HAP-1 (cell line): ENCODE data around the gene ABCE1.
A peak's percentile ranks its signal among the peaks of the same experiment; 100 is the strongest.
"Not testable (repeated sequence)": the region's sequence is repeated elsewhere in the genome, so short reads cannot be mapped to it uniquely, and the experiment has no call there.

ENCODE experiments used
- DNase-seq, 2 experiments: peaks; one replicate each; pipeline ENCODE4 v3.0.0-alpha.2; 2016 to 2020; ENCODE audit warnings: low spot score in 2 of 2
- H3K27me3 ChIP-seq: fragments of 250-450 bp; sonication (Bioruptor Pico); 2 replicates; pipeline ENCODE4 v1.5.1; 2020; ENCODE audit warnings: low read depth, mild to moderate bottlenecking, moderate library complexity
- H3K36me3 ChIP-seq: fragments of 250-450 bp; sonication (Bioruptor Pico); replicated peaks from 2 replicates; pipeline ENCODE4 v1.5.1; 2020; ENCODE audit warnings: mild to moderate bottlenecking
- H3K4me1 ChIP-seq: fragments of 250-450 bp; sonication (Bioruptor Pico); 2 replicates; pipeline ENCODE4 v1.5.1; 2020; ENCODE audit warnings: mild to moderate bottlenecking
- H3K4me3 ChIP-seq: fragments of 250-450 bp; sonication (Bioruptor Pico); 2 replicates; pipeline ENCODE4 v1.5.1; 2020; ENCODE audit warnings: mild to moderate bottlenecking, moderate library complexity
- H3K9me3 ChIP-seq: fragments of 250-450 bp; sonication (Bioruptor Pico); 2 replicates; pipeline ENCODE4 v1.5.1; 2020; ENCODE audit warnings: mild to moderate bottlenecking, moderate library complexity
- in situ Hi-C: fragments of 300-500 bp; cut with MboI; formaldehyde crosslinking; loops from 3 replicates; pipeline ENCODE4 v1.14.3; 2020; ENCODE audit warnings: low sequenced_read_pairs, inconsistent platforms, mixed read lengths

The ABCE1 gene

DNA sequence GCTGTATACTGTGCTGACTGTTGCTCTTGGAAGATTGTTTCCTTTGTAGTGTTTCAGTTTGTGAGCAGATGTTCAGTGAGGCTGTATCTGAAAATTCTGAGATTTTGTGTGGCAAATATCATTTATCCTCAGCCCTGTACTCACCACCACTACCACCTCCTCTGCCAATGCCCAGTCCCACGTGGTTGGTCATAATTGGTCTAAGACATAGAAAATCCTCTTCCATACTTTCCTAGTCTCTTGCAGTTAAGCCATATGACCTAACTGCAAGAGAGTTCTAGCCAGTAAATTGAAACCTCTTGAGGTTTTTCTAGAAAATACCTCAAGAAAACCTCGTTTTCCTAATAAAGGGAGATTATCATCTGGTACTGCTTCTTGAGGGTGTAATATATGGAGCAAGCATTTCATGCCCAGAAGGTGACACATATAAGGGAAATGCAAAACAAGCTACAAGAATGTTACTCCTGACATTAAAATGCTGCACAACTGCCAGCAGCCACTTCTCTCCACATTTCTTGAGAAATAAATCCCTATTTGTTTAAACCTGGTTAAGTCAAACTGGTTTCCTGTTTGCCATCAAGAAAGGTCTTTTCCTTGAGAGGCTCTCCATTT, 32.8 kb downstream of the ABCE1 start:
- DNase-seq = no peak
- in situ Hi-C loops = no loop called here
- no peaks in the 10 kb centered on the region for H3K9me3 ChIP-seq
- H3K36me3 ChIP-seq = peaks cover 46% of the 10 kb centered on the region
- H3K4me1 ChIP-seq = peaks cover 5% of the 10 kb centered on the region
- no peaks in the 10 kb centered on the region for H3K27me3 ChIP-seq
- H3K4me3 ChIP-seq = no peak overlapping the region

- Histone ChIP-seq H3K36me3 (peaks cover 37% of the 10 kb centered on the region), H3K4me3 (no peak overlapping the region), H3K9me3 (no peaks in the 10 kb centered on the region), H3K27me3 (no peaks in the 10 kb centered on the region), H3K4me1 (peaks cover 8% of the 10 kb centered on the region)
- in situ Hi-C loops = no loop called here
- DNase-seq = no peak
Measured at GRCh38 chr4:145131848-145132247, 33.7 kb downstream of the ABCE1 start.

GRCh38 chr4:145132511-145133098, 34.5 kb downstream of the ABCE1 start:
- in situ Hi-C loops = no loop called here
- Histone ChIP-seq H3K4me1 (peaks cover 8% of the 10 kb centered on the region), H3K9me3 (no peaks in the 10 kb centered on the region), H3K4me3 (no peak overlapping the region), H3K27me3 (no peaks in the 10 kb centered on the region), H3K36me3 (peaks cover 31% of the 10 kb centered on the region)
- no peak for DNase-seq

DNA sequence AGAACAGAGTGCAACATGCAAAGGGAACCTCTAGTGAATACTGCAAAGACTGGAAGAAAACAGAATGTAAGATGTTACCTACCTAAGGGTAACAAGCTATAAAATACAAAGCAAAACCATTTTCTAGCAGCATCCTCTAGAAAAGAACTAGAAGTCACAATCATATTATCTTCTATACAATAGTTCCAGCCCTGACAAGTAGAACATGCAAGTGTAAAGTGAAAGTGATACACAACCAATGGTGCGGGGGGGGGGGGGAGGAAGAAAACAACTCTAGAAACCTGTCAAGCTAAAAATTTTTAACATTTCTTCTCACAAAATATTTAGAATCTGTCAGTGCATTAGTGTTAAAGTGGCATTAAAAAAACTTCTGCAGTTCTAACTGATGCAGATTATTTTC, 38.1 kb downstream of the ABCE1 start:
- H3K4me1 ChIP-seq, DNase-seq, H3K4me3 ChIP-seq, H3K27me3 ChIP-seq, H3K9me3 ChIP-seq, in situ Hi-C loops: not testable (repeated sequence)
- H3K36me3 ChIP-seq = peaks cover 44% of the 10 kb centered on the region

- Histone ChIP-seq H3K27me3 (no peaks in the 10 kb centered on the region), H3K4me1 (no peaks in the 10 kb centered on the region), H3K36me3 (peaks cover 72% of the 10 kb centered on the region), H3K9me3 (no peaks in the 10 kb centered on the region), H3K4me3 (no peak overlapping the region)
- in situ Hi-C loops = no loop called here
- no peak for DNase-seq
Measured at GRCh38 chr4:145148980-145149379, 50.9 kb downstream of the ABCE1 start.

GRCh38 chr4:145153181-145153903, 55.2 kb downstream of the ABCE1 start:
- Histone ChIP-seq H3K4me1 (peaks cover 10% of the 10 kb centered on the region), H3K36me3 (peaks cover 57% of the 10 kb centered on the region), H3K9me3 (no peaks in the 10 kb centered on the region), H3K4me3 (no peak overlapping the region), H3K27me3 (no peaks in the 10 kb centered on the region)
- in situ Hi-C loops = no loop called here
- DNase-seq = no peak

- Histone ChIP-seq H3K9me3 (no peaks in the 10 kb centered on the region), H3K27me3 (no peaks in the 10 kb centered on the region), H3K36me3 (peaks cover 58% of the 10 kb centered on the region), H3K4me3 (no peak overlapping the region), H3K4me1 (peaks cover 10% of the 10 kb centered on the region)
- DNase-seq = no peak
- in situ Hi-C loops = no loop called here
Measured at GRCh38 chr4:145153904-145154298, 55.8 kb downstream of the ABCE1 start.

DNA sequence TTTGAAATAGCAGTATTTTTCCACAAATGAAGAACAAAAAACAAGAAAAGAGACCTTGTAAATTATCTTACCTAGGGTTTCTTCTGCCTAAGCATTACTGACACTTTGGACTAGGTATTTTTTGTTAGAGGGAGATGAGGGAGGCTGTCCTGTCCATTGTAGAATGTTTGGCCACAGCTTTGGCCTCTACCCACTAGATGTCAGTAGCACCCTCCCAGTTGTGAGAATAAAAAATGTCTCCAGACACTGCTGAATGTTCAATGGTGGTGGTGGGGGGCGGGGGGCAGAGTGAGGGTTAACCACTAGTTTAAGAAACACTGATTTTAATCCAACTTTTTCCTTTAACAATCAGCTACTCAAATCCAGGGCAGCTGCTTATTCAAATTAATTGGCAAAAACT, 56.5 kb downstream of the ABCE1 start:
- Histone ChIP-seq H3K27me3 (no peaks in the 10 kb centered on the region), H3K4me3 (no peak overlapping the region), H3K36me3 (peaks cover 58% of the 10 kb centered on the region), H3K4me1 (peaks cover 10% of the 10 kb centered on the region), H3K9me3 (no peaks in the 10 kb centered on the region)
- DNase-seq = peak in 1 of 2 experiments; percentile 29
- in situ Hi-C loops = no loop called here

GRCh38 chr4:145155268-145155870, 57.3 kb downstream of the ABCE1 start:
- Histone ChIP-seq H3K4me3 (no peak overlapping the region), H3K36me3 (peaks cover 57% of the 10 kb centered on the region), H3K27me3 (no peaks in the 10 kb centered on the region), H3K9me3 (no peaks in the 10 kb centered on the region), H3K4me1 (peaks cover 10% of the 10 kb centered on the region)
- in situ Hi-C loops = no loop called here
- no peak for DNase-seq

- DNase-seq = no peak
- in situ Hi-C loops = no loop called here
- Histone ChIP-seq H3K9me3 (no peaks in the 10 kb centered on the region), H3K27me3 (no peaks in the 10 kb centered on the region), H3K4me1 (peaks cover 10% of the 10 kb centered on the region), H3K4me3 (no peak overlapping the region), H3K36me3 (peaks cover 60% of the 10 kb centered on the region)
Measured at GRCh38 chr4:145156986-145157385, 58.9 kb downstream of the ABCE1 start.

DNA sequence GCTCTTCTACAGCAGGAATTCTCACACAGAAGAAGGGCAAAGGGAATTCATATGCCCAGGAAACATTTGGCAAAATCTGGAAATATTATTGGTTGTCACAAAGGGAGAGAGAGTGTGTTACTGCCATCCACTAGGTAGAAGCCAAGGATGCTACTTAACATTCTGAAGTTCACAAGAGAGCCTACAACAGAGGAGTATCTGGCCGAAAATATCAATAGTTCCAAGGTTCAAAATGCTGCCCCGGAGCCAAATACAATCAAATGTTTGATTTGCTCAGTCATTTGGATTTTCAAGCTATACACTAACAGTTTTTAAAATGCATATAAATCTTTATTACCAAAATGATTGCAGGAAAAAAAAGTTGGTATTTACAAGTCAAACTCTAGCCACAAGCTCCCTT, 63.4 kb downstream of the ABCE1 start:
- H3K9me3 ChIP-seq = no peaks in the 10 kb centered on the region
- H3K27me3 ChIP-seq = no peaks in the 10 kb centered on the region
- no peak overlapping the region for H3K4me3 ChIP-seq
- in situ Hi-C loops = no loop called here
- H3K4me1 ChIP-seq = no peaks in the 10 kb centered on the region
- DNase-seq = no peak
- peaks cover 66% of the 10 kb centered on the region for H3K36me3 ChIP-seq

DNA sequence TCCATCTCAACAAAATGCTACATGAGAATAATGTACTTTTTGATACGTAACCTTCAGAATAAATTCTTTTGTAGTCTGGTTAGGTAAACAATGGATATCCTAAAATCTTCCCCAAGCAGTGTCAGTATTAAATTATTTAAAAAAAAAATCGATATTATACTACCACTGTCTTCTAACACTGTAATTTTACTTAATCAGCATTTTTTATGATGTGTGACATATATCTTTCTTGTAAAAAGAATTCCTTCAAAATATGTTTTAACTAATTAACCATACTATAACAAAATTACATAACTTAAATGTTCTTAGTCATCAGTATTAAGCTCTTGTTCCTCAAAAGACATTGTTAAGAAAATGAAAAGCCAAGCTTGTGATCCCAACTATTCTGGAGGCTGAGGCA, 69.8 kb downstream of the ABCE1 start:
- no peaks in the 10 kb centered on the region for H3K27me3 ChIP-seq
- in situ Hi-C loops = no loop called here

GRCh38 chr4:145168581-145169187, 70.6 kb downstream of the ABCE1 start:
- DNase-seq = no peak
- in situ Hi-C loops = no loop called here
- Histone ChIP-seq H3K4me3 (no peak overlapping the region), H3K9me3 (no peaks in the 10 kb centered on the region), H3K27me3 (no peaks in the 10 kb centered on the region), H3K36me3 (peaks cover 56% of the 10 kb centered on the region), H3K4me1 (no peaks in the 10 kb centered on the region)

More for the DNA sequence above, 69.8 kb downstream of the ABCE1 start:
- H3K9me3 ChIP-seq = no peaks in the 10 kb centered on the region
- H3K4me3 ChIP-seq = no peak overlapping the region
- H3K36me3 ChIP-seq = peaks cover 56% of the 10 kb centered on the region
- no peaks in the 10 kb centered on the region for H3K4me1 ChIP-seq
- no peak for DNase-seq

- in situ Hi-C loops = no loop called here
- H3K9me3 ChIP-seq = no peaks in the 10 kb centered on the region
- H3K36me3 ChIP-seq = peaks cover 52% of the 10 kb centered on the region
- no peaks in the 10 kb centered on the region for H3K4me1 ChIP-seq
- no peaks in the 10 kb centered on the region for H3K27me3 ChIP-seq
- no peak for DNase-seq
- H3K4me3 ChIP-seq = no peak overlapping the region
Measured at GRCh38 chr4:145170223-145170622, 72.1 kb downstream of the ABCE1 start.
